H1 (cell line): ENCODE data around the gene OLFML2A. TPM values are rescaled to one million over a fixed set of nuclear protein-coding genes. Genes with fewer than 3 reads are reported as not detected.

Source experiments
- POU5F1 ChIP-seq: IDR thresholded peaks from 2 replicates; pipeline ENCODE4 v1.6.1; 2011; ENCODE audit warnings: low read depth, mild to moderate bottlenecking, low read length, moderate library complexity
- USF2 ChIP-seq: IDR thresholded peaks from 2 replicates; pipeline ENCODE4 v1.6.1; 2011; ENCODE audit warnings: low read length, improper control_type of control experiment
- polyA plus RNA-seq, 7 experiments: library from polyadenylated mRNA; depleted of rRNA in 3 of 7; stranded (reverse) in 5 of 7; unstranded in 2 of 7; fragments of >200 nt in 5 of 7; fragments of 200-250 nt in 2 of 7; gene quantifications; 1 replicate in 5 of 7; 2 replicates in 1 of 7; 4 replicates in 1 of 7; pipeline versions ENCODE4 v1.2.1 to v1.2.3, GENCODE V29; 2011 to 2013; ENCODE audit warnings: missing spikeins in 2 of 7, mixed read lengths in 2 of 7
- total RNA-seq: library from RNA; stranded (reverse); fragmentation: NEBNext Ultra II Directional; extraction: Animal tissue kit (Norgen Biotek cat#: 25700); gene quantifications from 2 replicates; pipeline ENCODE4 v1.2.1, GENCODE V29; 2021

The OLFML2A gene
- total and polyA plus RNA-seq, 2 of the 8 experiments (the other 6 are each of a cell fraction or from before 2014, with no cell fraction given) = 7.8 to 11.5 TPM

GRCh38 chr9:124771021-124771866, 5.7 kb upstream of the OLFML2A start, which contains the start of gene NR6A1 (continued):
- TF ChIP-seq USF2 (peak; percentile 78), POU5F1 (no peak)
